ENCODE data around the gene DMPK. TPM values are rescaled to one million over a fixed set of nuclear protein-coding genes. Genes with fewer than 3 reads are reported as not detected.

The DMPK gene
- total and polyA plus RNA-seq, 2 donors from 2014 or later: 31.3 to 63.0 TPM

DNA sequence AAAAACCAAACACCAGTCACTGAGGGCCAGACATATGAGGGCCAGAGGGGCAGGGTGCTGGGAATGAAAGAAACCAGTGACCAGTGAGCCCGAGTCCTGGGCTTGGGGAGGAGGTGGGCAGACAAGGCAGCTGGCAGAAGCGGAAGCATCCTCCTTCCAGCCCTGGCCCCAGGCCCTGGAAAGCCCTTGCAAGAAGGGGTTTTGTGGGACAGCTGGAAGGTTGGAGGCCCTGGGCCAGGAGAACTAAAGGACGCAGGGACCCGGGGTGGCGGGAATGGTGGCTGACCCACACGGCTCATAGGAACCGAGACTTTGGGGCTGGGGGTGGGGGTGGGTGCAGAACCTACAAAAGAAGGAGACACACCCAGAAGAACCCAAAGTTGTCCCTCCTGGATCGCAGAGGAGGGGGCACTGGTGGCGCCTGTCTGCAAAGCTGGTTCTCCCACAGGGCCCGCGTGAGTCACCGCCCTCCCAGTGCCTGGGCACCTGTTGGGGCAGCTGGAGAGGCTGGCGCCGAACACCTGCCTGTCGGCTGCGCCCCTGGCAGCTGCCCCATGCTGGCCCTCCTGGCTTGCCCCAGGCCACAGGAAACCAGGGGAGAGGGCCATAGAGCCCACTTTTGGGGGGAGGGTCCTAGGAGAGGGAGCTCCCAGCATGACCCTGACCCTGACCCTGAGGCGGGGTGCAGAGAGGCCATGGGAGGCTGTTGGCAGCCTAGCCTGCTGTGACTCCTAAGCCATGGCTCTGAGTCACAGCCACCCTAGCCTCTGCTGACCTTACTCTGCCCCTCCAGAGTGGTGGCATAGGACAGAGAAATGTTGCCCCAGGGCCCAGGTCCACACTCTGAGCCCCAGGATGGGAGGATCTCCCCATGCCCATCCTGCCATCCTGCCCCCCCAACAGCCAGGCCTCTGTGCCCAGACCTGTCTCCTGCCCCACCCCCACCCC, 802 bp downstream of the DMPK start:
- intact Hi-C loops (cut with DNase I): no loop called here
- Histone ChIP-seq H3K4me3 (ENCODE audit: low read length in 3 of 3) (peak overlapping the region in 1 of 3 donors; percentile 32), H3K27ac (ENCODE audit: low read depth in 2 of 2, low read length in 2 of 2) (peak overlapping the region in 1 of 2 donors; percentile 61), H3K27me3 (ENCODE audit: control insufficient read depth, insufficient read depth, low read length) (no peaks in the 10 kb centered on the region), H3K9me3 (ENCODE audit: control insufficient read depth in 2 of 3, insufficient read depth in 1 of 3, low read length in 3 of 3) (no peaks in the 10 kb centered on the region), H3K36me3 (ENCODE audit: control insufficient read depth in 2 of 3, insufficient read depth in 3 of 3, low read length in 3 of 3) (peaks cover 0 to 5% (median 0%) of the 10 kb centered on the region in 3 donors), H3K4me1 (ENCODE audit: control insufficient read depth in 2 of 3, insufficient read depth in 2 of 3, low read depth in 1 of 3, low read length in 3 of 3) (peaks cover 0 to 24% (median 0%) of the 10 kb centered on the region in 3 donors), H3K9ac (ENCODE audit: low read length in 3 of 3) (peak overlapping the region in 1 of 3 donors; percentile 22)
- peak in 2 of 5 donors; percentile 66 to 83 for DNase-seq
- no peak for FAIRE-seq
- no peak for TF ChIP-seq CTCF (IDR thresholded peaks at IDR 0.05; ENCODE audit: borderline replicate concordance, extremely low read depth, insufficient read depth)

DNA sequence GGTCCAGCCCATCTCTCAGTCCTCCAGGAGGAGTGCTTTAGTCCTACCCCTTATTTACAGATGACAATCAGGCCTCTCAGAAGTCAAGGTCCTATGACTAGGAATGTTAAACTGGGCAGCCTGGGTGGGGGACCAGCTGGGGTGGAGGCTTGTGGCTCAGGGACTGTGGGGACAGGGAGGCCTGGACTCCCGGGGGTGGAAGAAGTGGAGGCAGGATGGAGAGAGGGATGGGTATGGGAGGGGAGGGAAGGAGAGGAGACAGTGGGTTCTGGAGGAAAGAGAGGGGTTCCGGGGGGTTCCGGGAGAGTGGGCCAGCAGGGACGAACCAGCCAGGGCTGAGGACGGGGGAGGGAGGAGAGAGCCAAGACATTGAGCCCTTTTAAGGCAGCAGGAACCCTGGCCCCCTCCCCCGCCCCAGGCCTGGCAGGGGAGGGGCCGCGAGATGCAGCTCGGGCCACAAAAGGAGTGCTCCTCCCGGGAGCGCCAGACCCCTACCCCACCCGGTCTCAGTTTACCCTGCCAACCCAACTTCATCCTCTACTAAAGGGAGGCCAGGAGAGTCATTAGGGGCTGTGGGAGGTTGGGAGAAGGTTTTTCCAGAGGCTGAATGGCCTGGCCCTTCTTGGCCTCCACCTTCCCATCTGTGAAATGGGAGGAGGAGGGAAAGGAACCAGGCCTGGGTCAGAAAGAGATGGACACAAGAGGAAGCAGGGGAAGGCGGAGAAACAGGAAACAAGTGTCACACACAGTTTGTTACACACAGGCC, 1.7 kb downstream of the DMPK start:
- peaks cover 0 to 5% (median 0%) of the 10 kb centered on the region in 3 donors for H3K36me3 ChIP-seq (ENCODE audit: control insufficient read depth in 2 of 3, insufficient read depth in 3 of 3, low read length in 3 of 3)
- H3K27me3 ChIP-seq (ENCODE audit: control insufficient read depth, insufficient read depth, low read length): no peaks in the 10 kb centered on the region
- H3K4me1 ChIP-seq (ENCODE audit: control insufficient read depth in 2 of 3, insufficient read depth in 2 of 3, low read depth in 1 of 3, low read length in 3 of 3): peaks cover 0 to 24% (median 0%) of the 10 kb centered on the region in 3 donors
- DNase-seq (peak in 1 of 5 donors; percentile 66), FAIRE-seq (no peak)
- H3K9ac ChIP-seq (ENCODE audit: low read length in 3 of 3): peak overlapping the region in 1 of 3 donors; percentile 22
- H3K9me3 ChIP-seq (ENCODE audit: control insufficient read depth in 2 of 3, insufficient read depth in 1 of 3, low read length in 3 of 3): no peaks in the 10 kb centered on the region
- intact Hi-C loops (cut with DNase I): no loop called here
- no peak for TF ChIP-seq CTCF (IDR thresholded peaks at IDR 0.05; ENCODE audit: borderline replicate concordance, extremely low read depth, insufficient read depth)
- peak overlapping the region in 1 of 3 donors; percentile 32 for H3K4me3 ChIP-seq (ENCODE audit: low read length in 3 of 3)
- no peak overlapping the region for H3K27ac ChIP-seq (ENCODE audit: low read depth in 2 of 2, low read length in 2 of 2)

DNA sequence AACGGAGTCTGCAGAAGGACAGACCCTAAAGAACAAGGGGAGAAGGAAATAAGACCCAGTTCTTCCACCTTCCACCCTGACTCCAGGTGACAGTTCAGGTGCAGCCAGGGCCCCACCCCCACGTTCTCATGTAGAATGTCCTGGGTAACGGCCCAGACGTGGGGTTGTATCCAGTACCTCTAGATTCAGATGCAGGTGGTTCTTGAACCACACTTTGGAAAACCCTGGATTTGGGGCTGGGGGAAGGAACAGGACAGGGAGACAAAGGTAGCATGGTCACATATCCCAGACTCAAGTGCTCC, 2.2 kb downstream of the DMPK start:
- DNase-seq (peak in 1 of 5 donors; percentile 64), FAIRE-seq (no peak)
- TF ChIP-seq CTCF (IDR thresholded peaks at IDR 0.05; ENCODE audit: borderline replicate concordance, extremely low read depth, insufficient read depth): no peak
- H3K9me3 ChIP-seq (ENCODE audit: control insufficient read depth in 2 of 3, insufficient read depth in 1 of 3, low read length in 3 of 3): no peaks in the 10 kb centered on the region
- H3K4me1 ChIP-seq (ENCODE audit: control insufficient read depth in 2 of 3, insufficient read depth in 2 of 3, low read depth in 1 of 3, low read length in 3 of 3): peaks cover 0 to 24% (median 0%) of the 10 kb centered on the region in 3 donors
- intact Hi-C loops (cut with DNase I): no loop called here
- peak overlapping the region in 1 of 3 donors; percentile 8 for H3K4me3 ChIP-seq (ENCODE audit: low read length in 3 of 3)
- H3K36me3 ChIP-seq (ENCODE audit: control insufficient read depth in 2 of 3, insufficient read depth in 3 of 3, low read length in 3 of 3): peaks cover 0 to 5% (median 0%) of the 10 kb centered on the region in 3 donors
- no peaks in the 10 kb centered on the region for H3K27me3 ChIP-seq (ENCODE audit: control insufficient read depth, insufficient read depth, low read length)
- H3K27ac ChIP-seq (ENCODE audit: low read depth in 2 of 2, low read length in 2 of 2): no peak overlapping the region
- peak overlapping the region in 1 of 3 donors; percentile 13 for H3K9ac ChIP-seq (ENCODE audit: low read length in 3 of 3)

All from kidney (tissue), 14 donors.